Measurements from ENCODE around the gene TIGD3. TPM values are rescaled to one million over a fixed set of nuclear protein-coding genes. Genes with fewer than 3 reads are reported as not detected.

The TIGD3 gene
- total RNA-seq (1 to 10 TPM in 1 of 2 experiments, under 1 TPM in 1; 0.96 to 1.1 TPM), polyA plus RNA-seq (under 1 TPM in 1 of 2 donors, not detected in 1; 0.26 TPM)

DNA sequence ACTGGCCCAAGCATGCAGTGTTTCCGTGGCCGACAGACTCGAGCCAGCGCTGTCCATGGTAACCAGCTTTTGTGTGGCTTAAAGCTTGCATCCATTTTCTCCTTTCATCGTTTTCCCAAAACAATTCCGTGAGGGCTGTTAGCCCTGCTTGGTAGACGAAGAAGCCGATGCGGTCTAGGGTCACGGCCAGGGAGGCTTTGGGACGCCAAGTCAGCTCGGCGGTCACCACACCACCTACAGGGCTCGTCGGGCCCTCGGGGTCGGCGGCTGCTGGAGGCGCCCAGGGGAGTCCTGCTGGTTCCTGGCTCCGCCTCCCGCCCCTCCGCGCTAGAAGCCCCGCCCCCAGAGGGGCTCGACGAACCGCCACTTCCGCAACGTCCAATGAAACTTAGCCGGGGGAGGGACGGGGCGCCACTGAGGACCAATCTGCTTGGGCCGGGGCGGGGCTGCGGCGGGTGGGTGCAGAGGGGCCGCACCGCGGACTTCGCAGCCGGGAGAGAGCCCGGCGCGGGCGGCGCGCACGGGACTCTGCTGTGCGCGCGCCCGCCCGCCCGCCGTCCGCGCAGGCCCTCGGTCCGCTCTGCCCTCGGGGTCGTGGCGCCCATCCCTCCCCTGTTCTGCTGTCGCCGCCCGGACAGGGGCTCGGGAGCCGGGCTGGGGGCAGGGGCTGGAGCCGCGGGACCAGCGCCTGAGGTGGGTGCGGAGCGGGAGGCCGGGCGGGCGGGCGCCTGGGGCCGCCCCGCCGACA is at the start of gene TIGD3:
TIGD3 (plus strand) TSS at position 487 of the 748 bp plus-strand sequence. CDS start 1,058 bp downstream, outside the sequence.
- H3K27ac Mint-ChIP-seq, result peak within 1 kb of the TSS; percentile 82 to 96 (median 88)
- H3K4me1 ChIP-seq (ENCODE audit: insufficient read depth, low read length), result peaks cover 7% of the 10 kb centered on the region
- ChIA-PET CTCF (ENCODE audit: partially characterized antibody) (interaction anchor here (1.4 to 1.5 kb wide), 2 partner anchors 23 to 25 kb away, joined by 3 to 6 read pairs; no protein-coding TSS in a partner anchor), POLR2A (ENCODE audit: partially characterized antibody) (interaction anchor here (0.5 to 2.4 kb wide), 12 partner anchors 21 to 1024 kb away, joined by 3 to 9 read pairs (median 4); partner anchors contain the start of genes DPF2, FRMD8 and MALAT1)
- peak; percentile 92 to 97 (median 94) for DNase-seq
- no peaks in the 10 kb centered on the region for H3K27me3 ChIP-seq (ENCODE audit: insufficient read depth, low read length)
- H3K27ac ChIP-seq (ENCODE audit: low read depth, low read length), result peak within 1 kb of the TSS; percentile 50
- H3K4me1 Mint-ChIP-seq, result peaks cover 8 to 17% (median 11%) of the 10 kb centered on the region in 4 donors
- peak within 1 kb of the TSS; percentile 90 to 97 (median 93) for H3K4me3 Mint-ChIP-seq
- no peaks in the 10 kb centered on the region for H3K27me3 Mint-ChIP-seq
- H3K9me3 Mint-ChIP-seq, result no peaks in the 10 kb centered on the region
- intact Hi-C loops (cut with micrococcal nuclease), result loop anchor here (2.0 kb wide), 1 partner anchor 20 kb away; no protein-coding TSS in a partner anchor
- H3K36me3 ChIP-seq (ENCODE audit: insufficient read depth, low read length), result peaks cover 11% of the 10 kb centered on the region
- no peaks in the 10 kb centered on the region for H3K9me3 ChIP-seq (ENCODE audit: control insufficient read depth in 1 of 2, low read length in 2 of 2)
- H3K36me3 Mint-ChIP-seq, result peaks cover 9 to 31% of the 10 kb centered on the region in 2 donors
- peak within 1 kb of the TSS in 1 of 2 donors; percentile 32 for H3K4me3 ChIP-seq (ENCODE audit: low read length in 2 of 2)

- Mint-ChIP-seq H3K27ac (peak overlapping the region in 1 of 7 donors; percentile 29), H3K36me3 (peaks cover 3 to 4% of the 10 kb centered on the region in 2 donors), H3K4me1 (peaks cover 0 to 1% (median 0%) of the 10 kb centered on the region in 4 donors), H3K9me3 (no peaks in the 10 kb centered on the region), H3K27me3 (no peaks in the 10 kb centered on the region), H3K4me3 (no peak overlapping the region)
- POLR2A ChIA-PET (ENCODE audit: partially characterized antibody), result interaction anchor here (1.3 kb wide), 1 partner anchor 31 kb away, joined by 3 read pairs; no protein-coding TSS in a partner anchor
- Histone ChIP-seq H3K4me3 (ENCODE audit: low read length in 2 of 2) (no peak overlapping the region), H3K36me3 (ENCODE audit: insufficient read depth, low read length) (no peaks in the 10 kb centered on the region), H3K27me3 (ENCODE audit: insufficient read depth, low read length) (no peaks in the 10 kb centered on the region), H3K4me1 (ENCODE audit: insufficient read depth, low read length) (no peaks in the 10 kb centered on the region), H3K27ac (ENCODE audit: low read depth, low read length) (no peak overlapping the region), H3K9me3 (ENCODE audit: control insufficient read depth in 1 of 2, low read length in 2 of 2) (no peaks in the 10 kb centered on the region)
- DNase-seq, result no peak
- CTCF ChIA-PET (ENCODE audit: partially characterized antibody), result interaction anchor here (0.7 to 2.9 kb wide), 3 partner anchors 9 to 24 kb away, joined by 3 to 13 read pairs (median 3); partner anchors contain the start of gene CDC42EP2
- intact Hi-C loops (cut with micrococcal nuclease), result no loop called here
These were observed 48.9 kb upstream of the TIGD3 start for GRCh38 chr11:65305501-65306268.

DNA sequence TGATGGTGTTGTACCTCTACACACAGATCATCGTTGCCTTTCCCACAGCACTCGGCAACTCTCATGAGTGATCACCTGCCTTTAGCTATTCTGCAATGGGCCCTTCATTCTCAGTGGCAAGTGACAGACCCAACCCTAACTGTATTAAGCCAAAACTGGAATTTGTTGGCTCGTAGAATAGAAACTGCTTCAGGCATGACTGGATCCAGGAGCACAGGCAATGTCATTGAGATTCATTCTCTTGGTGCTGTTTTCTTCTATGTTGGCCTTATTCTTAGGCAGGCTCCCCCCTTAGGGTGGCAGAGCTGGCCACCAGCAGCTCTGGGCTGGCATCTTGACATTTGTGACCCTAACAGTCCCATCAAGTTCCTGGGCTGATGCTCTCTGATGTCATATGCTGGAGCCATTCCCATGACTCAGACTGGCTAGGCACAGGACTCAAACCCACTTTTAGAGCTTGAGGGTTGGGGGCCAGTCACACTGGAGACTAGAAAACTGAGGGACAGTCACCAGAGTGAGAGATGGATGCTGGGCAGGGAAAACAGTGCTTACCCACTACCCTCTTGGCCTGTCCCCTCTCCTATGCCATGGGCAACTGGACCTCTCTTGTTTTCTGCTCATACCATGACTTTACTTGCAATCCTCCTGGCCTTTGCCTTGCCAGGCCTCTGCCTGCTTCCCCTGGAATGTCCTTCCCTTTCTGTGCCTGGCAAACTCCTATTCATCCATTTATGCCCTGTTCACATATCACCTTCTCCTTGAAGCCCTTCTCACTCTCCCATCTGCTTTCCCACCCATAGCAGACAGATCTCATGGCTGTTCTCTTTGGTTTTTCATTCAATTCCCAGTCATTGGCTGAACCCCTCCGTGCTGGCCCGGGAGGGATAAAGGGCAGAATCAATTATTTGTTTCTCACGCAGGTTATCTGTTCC is 47.0 kb upstream of the TIGD3 start:
- Mint-ChIP-seq H3K36me3 (peaks cover 0 to 4% of the 10 kb centered on the region in 2 donors), H3K4me3 (no peak overlapping the region), H3K27ac (peak overlapping the region in 1 of 7 donors; percentile 58)

GRCh38 chr11:65308281-65308891 is 46.2 kb upstream of the TIGD3 start:
- Mint-ChIP-seq H3K4me3 (no peak overlapping the region), H3K27ac (no peak overlapping the region), H3K4me1 (peaks cover 0 to 1% (median 0%) of the 10 kb centered on the region in 4 donors), H3K9me3 (no peaks in the 10 kb centered on the region), H3K36me3 (peaks cover 0 to 4% of the 10 kb centered on the region in 2 donors), H3K27me3 (no peaks in the 10 kb centered on the region)
- H3K27me3 ChIP-seq (ENCODE audit: insufficient read depth, low read length), result no peaks in the 10 kb centered on the region
- H3K4me3 ChIP-seq (ENCODE audit: low read length in 2 of 2), result no peak overlapping the region
- no peaks in the 10 kb centered on the region for H3K4me1 ChIP-seq (ENCODE audit: insufficient read depth, low read length)
- H3K9me3 ChIP-seq (ENCODE audit: control insufficient read depth in 1 of 2, low read length in 2 of 2), result no peaks in the 10 kb centered on the region
- no peak overlapping the region for H3K27ac ChIP-seq (ENCODE audit: low read depth, low read length)
- DNase-seq, result no peak
- ChIA-PET POLR2A (ENCODE audit: partially characterized antibody) (no interaction called here), CTCF (ENCODE audit: partially characterized antibody) (interaction anchor here (2.0 to 10.1 kb wide), 3 partner anchors 8 to 83 kb away, joined by 5 to 170 read pairs (median 13); partner anchors contain the start of genes CDC42EP2 and DPF2)
- H3K36me3 ChIP-seq (ENCODE audit: insufficient read depth, low read length), result no peaks in the 10 kb centered on the region
- intact Hi-C loops (cut with micrococcal nuclease), result no loop called here

More for the DNA sequence above, 47.0 kb upstream of the TIGD3 start:
- Histone ChIP-seq H3K4me1 (ENCODE audit: insufficient read depth, low read length) (no peaks in the 10 kb centered on the region), H3K27ac (ENCODE audit: low read depth, low read length) (no peak overlapping the region), H3K9me3 (ENCODE audit: control insufficient read depth in 1 of 2, low read length in 2 of 2) (no peaks in the 10 kb centered on the region), H3K27me3 (ENCODE audit: insufficient read depth, low read length) (no peaks in the 10 kb centered on the region), H3K36me3 (ENCODE audit: insufficient read depth, low read length) (no peaks in the 10 kb centered on the region), H3K4me3 (ENCODE audit: low read length in 2 of 2) (no peak overlapping the region)
- ChIA-PET CTCF (ENCODE audit: partially characterized antibody) (interaction anchor here (2.0 to 10.1 kb wide), 3 partner anchors 8 to 82 kb away, joined by 5 to 170 read pairs (median 13); partner anchors contain the start of genes CDC42EP2 and DPF2), POLR2A (ENCODE audit: partially characterized antibody) (no interaction called here)
- Mint-ChIP-seq H3K27me3 (no peaks in the 10 kb centered on the region), H3K4me1 (peaks cover 0 to 1% (median 0%) of the 10 kb centered on the region in 4 donors), H3K9me3 (no peaks in the 10 kb centered on the region)
- DNase-seq, result no peak
- intact Hi-C loops (cut with micrococcal nuclease), result no loop called here

DNA sequence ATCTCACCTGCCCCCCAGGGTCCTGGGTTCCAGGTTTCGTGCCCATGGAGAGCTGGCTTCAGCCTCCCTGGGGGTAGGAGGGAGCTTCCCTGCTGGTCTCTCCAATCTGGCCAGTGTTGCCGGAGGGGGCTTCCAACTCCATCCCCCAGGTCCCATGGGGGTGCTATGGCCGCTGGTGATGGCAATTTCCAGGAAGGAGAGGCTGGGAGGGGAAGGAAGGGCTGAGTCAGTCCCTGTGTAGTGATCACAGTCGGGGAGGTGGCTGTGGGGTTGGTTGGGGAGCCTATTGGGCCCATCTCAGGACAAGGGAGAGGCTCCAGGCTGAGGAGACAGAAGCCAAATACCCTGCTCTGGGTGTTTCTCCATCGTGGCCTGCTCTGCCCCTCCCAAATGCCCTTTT is 45.5 kb upstream of the TIGD3 start:
- POLR2A ChIA-PET (ENCODE audit: partially characterized antibody), result no interaction called here
- CTCF ChIA-PET (ENCODE audit: partially characterized antibody), result interaction anchor here (10.1 kb wide), 1 partner anchor 23 kb away, joined by 170 read pairs; the partner anchor contains the start of gene DPF2

DNA sequence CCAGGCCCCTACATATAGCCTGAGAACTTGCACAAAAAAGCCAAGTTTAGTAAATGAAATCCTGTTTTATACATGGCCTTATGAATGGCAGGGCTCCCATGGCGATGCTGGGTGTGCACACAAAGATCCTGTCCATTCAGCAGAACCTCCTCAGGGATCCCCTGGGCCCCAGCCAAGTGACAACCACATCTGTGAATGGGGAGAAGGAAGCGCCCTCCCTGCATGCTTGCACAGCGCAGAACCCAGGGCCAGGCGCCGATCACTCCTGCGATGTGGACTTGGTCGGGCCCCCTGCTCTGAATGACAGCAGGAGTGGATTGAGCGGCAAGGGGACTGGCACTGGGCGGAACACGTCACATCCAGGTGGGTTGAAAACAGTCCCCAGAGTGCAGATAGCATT is 44.3 kb upstream of the TIGD3 start:
- no peak for DNase-seq
- no peaks in the 10 kb centered on the region for H3K27me3 Mint-ChIP-seq
- Histone ChIP-seq H3K27me3 (ENCODE audit: insufficient read depth, low read length) (no peaks in the 10 kb centered on the region), H3K27ac (ENCODE audit: low read depth, low read length) (no peak overlapping the region), H3K4me3 (ENCODE audit: low read length in 2 of 2) (no peak overlapping the region), H3K4me1 (ENCODE audit: insufficient read depth, low read length) (peaks cover 6% of the 10 kb centered on the region), H3K9me3 (ENCODE audit: control insufficient read depth in 1 of 2, low read length in 2 of 2) (no peaks in the 10 kb centered on the region), H3K36me3 (ENCODE audit: insufficient read depth, low read length) (no peaks in the 10 kb centered on the region)
- CTCF ChIA-PET (ENCODE audit: partially characterized antibody), result interaction anchor here (10.1 kb wide), 1 partner anchor 22 kb away, joined by 170 read pairs; the partner anchor contains the start of gene DPF2
- no peaks in the 10 kb centered on the region for H3K36me3 Mint-ChIP-seq
- H3K4me3 Mint-ChIP-seq, result no peak overlapping the region
- intact Hi-C loops (cut with micrococcal nuclease), result no loop called here
- peaks cover 1 to 8% (median 2%) of the 10 kb centered on the region in 4 donors for H3K4me1 Mint-ChIP-seq
- no peaks in the 10 kb centered on the region for H3K9me3 Mint-ChIP-seq
- POLR2A ChIA-PET (ENCODE audit: partially characterized antibody), result interaction anchor here (1.2 kb wide), 1 partner anchor 188 kb away, joined by 3 read pairs; no protein-coding TSS in a partner anchor
- H3K27ac Mint-ChIP-seq, result no peak overlapping the region

More for the DNA sequence above, 45.5 kb upstream of the TIGD3 start:
- H3K9me3 ChIP-seq (ENCODE audit: control insufficient read depth in 1 of 2, low read length in 2 of 2), result no peaks in the 10 kb centered on the region
- H3K27me3 Mint-ChIP-seq, result no peaks in the 10 kb centered on the region
- no peaks in the 10 kb centered on the region for H3K36me3 ChIP-seq (ENCODE audit: insufficient read depth, low read length)
- no peak overlapping the region for H3K27ac Mint-ChIP-seq
- H3K4me1 ChIP-seq (ENCODE audit: insufficient read depth, low read length), result no peaks in the 10 kb centered on the region
- no peak overlapping the region for H3K27ac ChIP-seq (ENCODE audit: low read depth, low read length)
- no peak overlapping the region for H3K4me3 Mint-ChIP-seq
- no peaks in the 10 kb centered on the region for H3K27me3 ChIP-seq (ENCODE audit: insufficient read depth, low read length)
- H3K4me3 ChIP-seq (ENCODE audit: low read length in 2 of 2), result no peak overlapping the region
- intact Hi-C loops (cut with micrococcal nuclease), result no loop called here
- peaks cover 0 to 4% (median under 1%) of the 10 kb centered on the region in 4 donors for H3K4me1 Mint-ChIP-seq
- H3K36me3 Mint-ChIP-seq, result peaks cover 0 to 2% of the 10 kb centered on the region in 2 donors
- DNase-seq, result no peak
- no peaks in the 10 kb centered on the region for H3K9me3 Mint-ChIP-seq
